ENCODE data around the gene C4BPA. TPM values are rescaled to one million over a fixed set of nuclear protein-coding genes. Genes with fewer than 3 reads are reported as not detected.

C4BPA gene
- total RNA-seq = 10 to 100 TPM in 1 of 6 donors, 1 to 10 TPM in 5; 1.4 to 15.4 (median 7.7) TPM
- 10 to 100 TPM in 1 of 2 donors, 1 to 10 TPM in 1; 7.2 to 11.9 TPM for polyA plus RNA-seq

GRCh38 chr1:207103892-207104373, at the start of gene C4BPA:
Gene C4BPA (plus strand): TSS chr1:207104233. CDS start chr1:207113026, 8,793 bp downstream.
- TF ChIP-seq CTCF (IDR thresholded peaks at IDR 0.05) = no peak
- H3K27ac ChIP-seq = peak within 1 kb of the TSS in 2 of 4 donors; percentile 52 to 60
- DNase-seq = peak in 2 of 6 donors; percentile 35 to 52
- ATAC-seq = peak; percentile 55 to 96 (median 89)
- no peak within 1 kb of the TSS for H3K4me3 ChIP-seq
- no peaks in the 10 kb centered on the region for H3K36me3 ChIP-seq
- peaks cover 0 to 9% (median 0%) of the 10 kb centered on the region in 3 donors for H3K4me1 ChIP-seq
- no peaks in the 10 kb centered on the region for H3K27me3 ChIP-seq
- FAIRE-seq = no peak
- intact Hi-C loops (cut with DNase I) = no loop called here
- 19 to 28% methylated on average over 7 of the region's 7 CpGs for WGBS, 2 donors
- no peaks in the 10 kb centered on the region for H3K9me3 ChIP-seq

GRCh38 chr1:207054491-207054890, 49.5 kb upstream of the C4BPA start:
- 74 to 84% methylated on average over 2 of the region's 2 CpGs for WGBS, 2 donors
- no peak for FAIRE-seq
- no peak overlapping the region for H3K4me3 ChIP-seq

GRCh38 chr1:207055386-207056001, 48.5 kb upstream of the C4BPA start:
- FAIRE-seq = no peak
- no peak for DNase-seq
- H3K9me3 ChIP-seq = no peaks in the 10 kb centered on the region
- H3K27ac ChIP-seq = peak overlapping the region in 1 of 4 donors; percentile 60
- no peak for TF ChIP-seq CTCF (IDR thresholded peaks at IDR 0.05)
- no peaks in the 10 kb centered on the region for H3K27me3 ChIP-seq
- intact Hi-C loops (cut with DNase I) = no loop called here
- no peaks in the 10 kb centered on the region for H3K36me3 ChIP-seq
- H3K4me1 ChIP-seq = peaks cover 0 to 16% (median 9%) of the 10 kb centered on the region in 3 donors
- ATAC-seq = no peak
- WGBS, 2 donors = 43 to 49% methylated on average over 3 of the region's 3 CpGs
- no peak overlapping the region for H3K4me3 ChIP-seq

More at GRCh38 chr1:207054491-207054890, 49.5 kb upstream of the C4BPA start:
- H3K27me3 ChIP-seq = no peaks in the 10 kb centered on the region
- intact Hi-C loops (cut with DNase I) = no loop called here
- H3K9me3 ChIP-seq = no peaks in the 10 kb centered on the region
- TF ChIP-seq CTCF (IDR thresholded peaks at IDR 0.05) = no peak
- H3K27ac ChIP-seq = no peak overlapping the region
- peaks cover 0 to under 1% (median 0%) of the 10 kb centered on the region in 3 donors for H3K36me3 ChIP-seq
- H3K4me1 ChIP-seq = peaks cover 3 to 20% (median 12%) of the 10 kb centered on the region in 3 donors
- no peak for DNase-seq
- no peak for ATAC-seq

GRCh38 chr1:207056673-207057072, 47.4 kb upstream of the C4BPA start:
- peaks cover 0 to 13% (median 4%) of the 10 kb centered on the region in 3 donors for H3K4me1 ChIP-seq
- peak overlapping the region; percentile 10 to 60 (median 34) for H3K27ac ChIP-seq
- WGBS, 2 donors = 60 to 67% methylated on average over 6 of the region's 6 CpGs
- TF ChIP-seq CTCF (IDR thresholded peaks at IDR 0.05) = no peak
- no peaks in the 10 kb centered on the region for H3K36me3 ChIP-seq
- H3K4me3 ChIP-seq = no peak overlapping the region
- DNase-seq (no peak), FAIRE-seq (no peak), ATAC-seq (peak in 1 of 4 donors; percentile 5)
- intact Hi-C loops (cut with DNase I) = no loop called here
- no peaks in the 10 kb centered on the region for H3K9me3 ChIP-seq
- no peaks in the 10 kb centered on the region for H3K27me3 ChIP-seq

- 71% methylated on average over 4 of the region's 4 CpGs for WGBS, 2 donors
- Histone ChIP-seq H3K9me3 (no peaks in the 10 kb centered on the region), H3K4me1 (peaks cover 0 to 4% (median 0%) of the 10 kb centered on the region in 3 donors), H3K4me3 (no peak overlapping the region), H3K36me3 (peaks cover 0 to 5% (median 3%) of the 10 kb centered on the region in 3 donors), H3K27me3 (no peaks in the 10 kb centered on the region), H3K27ac (no peak overlapping the region)
- no peak for DNase-seq
- intact Hi-C loops (cut with DNase I) = no loop called here
- FAIRE-seq = no peak
- no peak for TF ChIP-seq CTCF (IDR thresholded peaks at IDR 0.05)
- no peak for ATAC-seq
These were observed 45.8 kb upstream of the C4BPA start for GRCh38 chr1:207058252-207058651.

Measured in pancreas (tissue), 10 donors.